Psoas muscle (tissue), 8 donors: ENCODE data around the gene COL7A1. TPM values are rescaled to one million over a fixed set of nuclear protein-coding genes. Genes with fewer than 3 reads are reported as not detected.

ENCODE experiments used
- ATAC-seq, 4 donors: fragments of 200-7000 bp; cut with Tn5 transposase; one replicate each; pipeline ENCODE4 v1.9.1; 2020; ENCODE audit warnings: moderate library complexity in 3 of 4, mild to moderate bottlenecking in 2 of 4
- DNase-seq, 2 donors: peaks; one replicate each; pipeline ENCODE4 v3.0.0-alpha.2; 2020
- H3K27ac ChIP-seq: fragments of 200-600 bp; one replicate; pipeline ENCODE4 v1.8.0; 2022
- H3K27me3 ChIP-seq, 3 donors: fragments of 200-600 bp in 1 of 3; one replicate each; pipeline versions ENCODE4 v1.6.1 to v1.8.0; 2013 to 2022; ENCODE audit warnings: low read length in 2 of 3, mild to moderate bottlenecking in 2 of 3, moderate library complexity in 1 of 3; ENCODE audit not compliant: insufficient read depth in 3 of 3
- H3K36me3 ChIP-seq, 2 donors: fragments of 200-600 bp in 1 of 2; one replicate each; pipeline versions ENCODE4 v1.6.1 to v1.8.0; 2013 to 2022; ENCODE audit warnings: low read depth in 1 of 2, mild to moderate bottlenecking in 1 of 2, moderate library complexity in 1 of 2; ENCODE audit not compliant: insufficient read depth in 1 of 2
- H3K4me1 ChIP-seq: fragments of 200-600 bp; one replicate; pipeline ENCODE4 v1.8.0; 2022
- H3K4me3 ChIP-seq: fragments of 200-600 bp; one replicate; pipeline ENCODE4 v1.8.0; 2022; ENCODE audit warnings: mild to moderate bottlenecking
- H3K9me3 ChIP-seq: fragments of 200-600 bp; one replicate; pipeline ENCODE4 v1.8.0; 2022
- WGBS, 3 donors: extraction: QIAGEN DNeasy Blood & Tissue Kit; methylation state at CpG; one replicate each; pipeline versions ENCODE4 v1.1.6 to v1.1.7; 2013; 5-methylcytosine and 5-hydroxymethylcytosine counted together
- intact Hi-C, 2 donors: fragments of 100-400 bp; cut with DNase I; formaldehyde crosslinking; loops; one replicate each; pipeline versions ENCODE4 v1.11.0 to v1.14.2; 2022
- polyA plus RNA-seq, 3 donors: library from polyadenylated mRNA; stranded (reverse); fragments of 200-250 nt; gene quantifications; one replicate each; pipeline ENCODE4 v1.2.3, GENCODE V29; 2013
- total RNA-seq, 4 donors: library from RNA; stranded (reverse); fragmentation: NEBNext Ultra II Directional in 2 of 4; extraction: Animal tissue kit (Norgen Biotek cat#: 25700) in 2 of 4; gene quantifications; one replicate each; pipeline versions ENCODE4 v1.2.1 to v1.2.4, GENCODE V29; 2021 to 2023
- TF ChIP-seq, protein P1 (sequence below): fragments of 200-600 bp; IDR thresholded peaks from one replicate; pipeline ENCODE4 v1.8.0; 2022; ENCODE audit warnings: antibody characterized with exemption
- donor health status: healthy with polysubstance abuse.
- donor health status: DM: no; HTN: no; CAD: no; lungs with moderate emphysema.
- donor health status: Bipolar disorder and iron deficiency.
- donor health status: healthy.
- donor health status: DM: yes; HTN: yes; CAD: no.
- donor health status: DM: no; HTN: no; CAD: no.
- donor health status: DM: no; HTN: no; CAD: no.
- donor health status: DM: yes; HTN: yes; CAD: no.

The COL7A1 gene
- total and polyA plus RNA-seq, 7 donors = 1.6 to 22.2 (median 5.1) TPM

DNA sequence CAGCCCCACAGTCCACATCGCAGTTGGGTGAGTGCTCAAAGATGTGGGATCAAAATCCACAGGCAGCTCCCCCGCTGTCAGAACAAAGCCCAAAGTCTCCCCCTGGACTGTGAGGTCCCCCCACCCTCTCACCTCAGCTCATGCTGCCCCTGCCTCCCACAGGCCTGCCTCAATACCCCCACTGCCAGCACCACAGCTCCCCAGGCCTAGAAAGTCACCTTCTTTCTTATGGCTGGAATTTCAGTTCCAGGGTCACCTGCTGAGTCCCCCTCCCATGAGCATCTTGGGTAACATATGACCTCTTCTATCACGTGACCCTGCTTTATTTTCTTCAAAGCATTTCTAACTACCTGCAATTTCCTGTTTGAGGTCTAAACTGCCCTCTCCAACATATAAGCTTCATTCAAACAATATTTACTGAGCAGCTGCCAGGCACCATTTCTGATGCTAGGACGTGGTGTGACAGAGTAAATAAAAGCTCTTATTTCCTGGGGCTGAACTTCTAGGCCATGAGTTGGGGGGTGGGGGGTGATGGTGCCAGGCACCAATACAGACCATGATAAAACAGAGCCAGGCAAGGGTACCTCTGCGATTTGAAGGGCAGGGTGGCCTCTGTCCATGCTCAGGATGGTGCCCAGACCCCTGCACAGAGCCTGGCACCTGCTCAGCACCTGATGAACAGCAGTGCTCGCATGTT lies 28.9 kb upstream of the COL7A1 start:
- intact Hi-C loops = no loop called here
- ATAC-seq = no peak
- H3K4me3 ChIP-seq = no peak overlapping the region
- no peaks in the 10 kb centered on the region for H3K9me3 ChIP-seq
- H3K27ac ChIP-seq = no peak overlapping the region
- no peak for DNase-seq
- H3K36me3 ChIP-seq = peaks cover 2 to 37% of the 10 kb centered on the region in 2 donors
- TF ChIP-seq, protein P1, sequence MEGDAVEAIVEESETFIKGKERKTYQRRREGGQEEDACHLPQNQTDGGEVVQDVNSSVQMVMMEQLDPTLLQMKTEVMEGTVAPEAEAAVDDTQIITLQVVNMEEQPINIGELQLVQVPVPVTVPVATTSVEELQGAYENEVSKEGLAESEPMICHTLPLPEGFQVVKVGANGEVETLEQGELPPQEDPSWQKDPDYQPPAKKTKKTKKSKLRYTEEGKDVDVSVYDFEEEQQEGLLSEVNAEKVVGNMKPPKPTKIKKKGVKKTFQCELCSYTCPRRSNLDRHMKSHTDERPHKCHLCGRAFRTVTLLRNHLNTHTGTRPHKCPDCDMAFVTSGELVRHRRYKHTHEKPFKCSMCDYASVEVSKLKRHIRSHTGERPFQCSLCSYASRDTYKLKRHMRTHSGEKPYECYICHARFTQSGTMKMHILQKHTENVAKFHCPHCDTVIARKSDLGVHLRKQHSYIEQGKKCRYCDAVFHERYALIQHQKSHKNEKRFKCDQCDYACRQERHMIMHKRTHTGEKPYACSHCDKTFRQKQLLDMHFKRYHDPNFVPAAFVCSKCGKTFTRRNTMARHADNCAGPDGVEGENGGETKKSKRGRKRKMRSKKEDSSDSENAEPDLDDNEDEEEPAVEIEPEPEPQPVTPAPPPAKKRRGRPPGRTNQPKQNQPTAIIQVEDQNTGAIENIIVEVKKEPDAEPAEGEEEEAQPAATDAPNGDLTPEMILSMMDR = no peak
- 76 to 82% (median 78%) methylated on average over 6 of the region's 6 CpGs for WGBS, 3 donors
- no peaks in the 10 kb centered on the region for H3K27me3 ChIP-seq
- H3K4me1 ChIP-seq = no peaks in the 10 kb centered on the region

DNA sequence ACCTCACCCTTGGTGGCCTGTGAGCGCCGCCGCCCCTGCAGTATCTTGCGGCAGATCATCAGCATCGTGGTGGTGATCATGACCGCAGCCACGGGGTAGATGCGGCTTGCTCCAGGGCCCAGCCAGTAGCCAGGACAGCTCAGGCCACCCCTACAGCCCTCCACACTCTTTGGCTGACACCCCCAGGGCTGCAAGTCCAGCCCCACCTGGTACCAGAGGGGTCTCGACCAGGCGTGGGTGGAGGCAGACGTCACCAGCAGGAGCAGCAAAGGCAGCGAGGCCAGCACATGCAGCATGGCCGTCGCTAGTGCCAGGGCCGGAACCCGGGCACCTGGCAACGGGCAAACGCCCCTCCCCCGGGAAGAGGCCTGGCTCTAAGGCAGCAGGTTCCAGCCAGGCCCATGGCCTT lies 26.3 kb upstream of the COL7A1 start, which contains the start of gene TMEM89:
TMEM89 (minus strand) TSS at position 309 of the 409 bp plus-strand sequence; CDS start at position 296, 13 bp downstream.
- DNase-seq (no peak), ATAC-seq (peak in 1 of 4 donors; percentile 10)
- TF ChIP-seq, protein P1 = no peak
- no peak within 1 kb of the TSS for H3K4me3 ChIP-seq
- 83 to 89% (median 86%) methylated on average over 19 of the region's 19 CpGs for WGBS, 3 donors
- peaks cover 13% of the 10 kb centered on the region for H3K9me3 ChIP-seq
- no peaks in the 10 kb centered on the region for H3K4me1 ChIP-seq
- no peaks in the 10 kb centered on the region for H3K27me3 ChIP-seq
- H3K27ac ChIP-seq = no peak within 1 kb of the TSS
- H3K36me3 ChIP-seq = peaks cover 0 to 17% of the 10 kb centered on the region in 2 donors
- intact Hi-C loops = no loop called here

DNA sequence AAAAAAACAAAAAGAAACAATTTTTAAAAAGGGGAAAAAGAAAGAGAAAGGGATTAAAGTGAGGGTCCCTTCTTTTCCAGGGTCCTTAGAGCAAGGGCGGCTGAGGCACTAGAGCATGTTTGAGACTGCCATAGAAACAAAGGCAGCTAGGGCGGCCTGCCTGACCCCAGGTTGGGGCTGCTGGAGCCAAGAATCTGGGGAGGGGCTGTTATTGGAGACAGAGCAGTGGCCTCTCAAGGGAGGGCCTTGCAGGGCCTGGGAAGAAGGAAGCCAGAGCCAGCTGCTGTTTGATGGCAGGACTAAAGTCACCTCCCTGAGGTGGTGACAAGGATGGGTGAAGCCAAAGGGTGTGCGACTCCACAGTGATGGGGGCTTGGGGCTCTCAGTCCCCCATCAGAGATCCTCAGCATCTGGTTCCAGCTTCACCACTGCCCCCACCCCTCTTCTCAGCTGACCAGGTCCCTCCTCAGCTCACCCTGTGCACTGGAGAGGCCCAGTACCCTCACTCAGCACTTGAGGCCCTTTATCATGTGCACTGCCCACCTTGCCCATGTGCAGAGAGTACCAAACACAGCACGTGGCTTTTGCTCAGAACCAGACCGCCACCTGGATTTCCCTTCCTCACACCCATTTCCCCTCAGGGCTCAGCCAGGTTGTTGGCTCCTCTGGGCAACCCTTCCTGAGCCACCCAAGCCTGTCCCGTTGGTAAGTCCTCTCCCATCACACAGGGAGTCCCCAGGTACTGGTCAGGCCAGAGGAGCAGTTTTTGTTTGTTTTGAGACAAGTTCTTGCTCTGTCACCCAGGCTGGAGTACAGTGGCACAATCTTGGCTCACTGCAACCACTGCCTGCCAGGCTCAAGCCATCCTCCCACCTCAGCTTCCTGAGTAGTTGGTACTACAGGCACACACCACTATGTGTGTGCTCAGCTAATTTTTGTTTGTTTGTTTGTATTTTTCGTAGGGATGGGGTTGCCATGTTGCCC lies 24.7 kb upstream of the COL7A1 start:
- Histone ChIP-seq H3K4me1 (no peaks in the 10 kb centered on the region), H3K27me3 (no peaks in the 10 kb centered on the region), H3K36me3 (peaks cover 0 to under 1% of the 10 kb centered on the region in 2 donors), H3K9me3 (peaks cover 13% of the 10 kb centered on the region), H3K27ac (no peak overlapping the region), H3K4me3 (no peak overlapping the region)
- ATAC-seq (no peak), DNase-seq (no peak)
- 82 to 84% (median 83%) methylated on average over 7 of the region's 7 CpGs for WGBS, 3 donors
- intact Hi-C loops = no loop called here
- TF ChIP-seq, protein P1 = no peak

DNA sequence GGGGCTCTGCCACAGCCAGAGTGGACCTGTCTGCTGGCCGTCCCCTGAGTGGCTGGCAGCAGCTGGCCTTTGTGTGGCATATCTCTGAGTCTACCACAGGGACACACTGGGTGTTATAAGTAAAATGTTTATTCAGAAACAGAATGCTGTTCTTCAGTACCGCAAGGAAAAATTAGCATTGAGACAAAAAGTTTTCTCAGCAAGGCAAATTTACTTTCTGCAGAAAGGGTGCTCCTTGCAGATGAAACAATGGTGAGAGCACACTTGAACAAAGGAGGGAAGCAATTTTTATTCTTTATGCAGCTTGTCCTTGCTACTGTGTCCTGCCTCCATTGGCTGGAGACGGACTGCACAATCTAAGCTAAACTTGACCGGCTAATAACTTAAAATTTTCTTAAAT lies 22.4 kb upstream of the COL7A1 start:
- ATAC-seq (no peak), DNase-seq (peak in 1 of 2 donors; percentile 14)
- TF ChIP-seq, protein P1 = no peak
- intact Hi-C loops = no loop called here
- 93 to 97% (median 93%) methylated on average over 4 of the region's 4 CpGs for WGBS, 3 donors
- peaks cover 13% of the 10 kb centered on the region for H3K9me3 ChIP-seq
- no peak overlapping the region for H3K27ac ChIP-seq
- no peak overlapping the region for H3K4me3 ChIP-seq
- no peaks in the 10 kb centered on the region for H3K36me3 ChIP-seq
- no peaks in the 10 kb centered on the region for H3K4me1 ChIP-seq
- H3K27me3 ChIP-seq = no peaks in the 10 kb centered on the region
